Sciatic nerve (tissue), 2 donors: ENCODE results near the gene TRMT44. TPM values are rescaled to one million over a fixed set of nuclear protein-coding genes. Genes with fewer than 3 reads are reported as not detected.
"Not testable (repeated sequence)": the region's sequence is repeated elsewhere in the genome, so short reads cannot be mapped to it uniquely, and the experiment has no call there.

Source experiments
- ATAC-seq: fragments of 200-7000 bp; cut with Tn5 transposase; one replicate; pipeline ENCODE4 v1.9.1; 2020; ENCODE audit warnings: mild to moderate bottlenecking, moderate library complexity
- DNase-seq: peaks from one replicate; pipeline ENCODE4 v3.0.0-alpha.2; 2020; ENCODE audit warnings: low spot score
- intact Hi-C: fragments of 100-400 bp; cut with DNase I; formaldehyde crosslinking; loops from one replicate; pipeline ENCODE4 v1.14.2; 2022
- total RNA-seq: library from RNA; stranded (reverse); fragmentation: NEBNext Ultra II Directional; extraction: Animal tissue kit (Norgen Biotek cat#: 25700); gene quantifications from one replicate; pipeline ENCODE4 v1.2.1, GENCODE V29; 2021
- donor health status: DM: no; HTN: no; CAD: no.
- donor health status: DM: no; HTN: no; CAD: no.

Gene TRMT44
- total RNA-seq, 1 donor from 2014 or later: 28.1 TPM

DNA sequence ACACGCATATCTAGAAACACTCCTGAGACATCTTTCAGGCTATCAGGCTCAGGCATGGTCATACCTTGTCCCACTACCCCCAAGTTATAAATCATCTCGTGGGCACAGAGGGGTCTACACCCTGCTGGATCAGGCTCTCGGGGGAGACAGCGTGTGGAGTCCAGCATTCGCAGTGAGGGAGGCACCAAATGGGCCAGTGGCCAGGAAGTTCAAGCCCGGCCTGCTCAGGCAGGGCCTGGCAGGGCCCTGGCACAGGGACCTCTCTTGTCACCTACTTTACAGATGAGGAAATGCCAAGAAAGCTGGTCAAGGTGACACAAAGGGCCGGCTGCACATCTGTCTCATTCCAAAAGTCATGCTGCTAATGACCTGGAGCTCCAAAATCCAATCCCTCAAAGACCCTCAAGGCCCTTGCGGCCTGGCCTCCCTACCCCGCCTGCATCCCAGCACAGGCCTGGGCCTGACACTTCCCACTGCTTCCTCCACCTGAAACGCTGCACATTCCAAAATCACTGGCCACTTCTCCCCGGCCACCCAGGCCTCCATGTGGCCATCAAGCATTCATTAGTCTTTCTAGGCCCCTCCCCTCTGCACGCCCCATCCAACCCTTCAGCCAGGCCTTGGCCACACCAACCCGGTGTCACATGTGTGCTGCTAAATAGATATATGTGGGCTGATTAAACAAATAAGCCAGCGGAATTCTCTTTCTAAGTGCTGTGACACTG lies 35.6 kb upstream of the TRMT44 start:
- intact Hi-C loops: loop anchor here (5.0 kb wide), 1 partner anchor 1838 kb away; no protein-coding TSS in a partner anchor
- ATAC-seq (no peak), DNase-seq (no peak)

GRCh38 chr4:8405516-8405875 lies 35.1 kb upstream of the TRMT44 start:
- ATAC-seq: no peak
- intact Hi-C loops: loop anchor here (5.0 kb wide), 1 partner anchor 1838 kb away; no protein-coding TSS in a partner anchor

GRCh38 chr4:8406887-8407286 lies 33.7 kb upstream of the TRMT44 start:
- intact Hi-C loops: loop anchor here (5.0 kb wide), 1 partner anchor 1840 kb away; no protein-coding TSS in a partner anchor
- ATAC-seq, DNase-seq: not testable (repeated sequence)

More at GRCh38 chr4:8405516-8405875, 35.1 kb upstream of the TRMT44 start:
- no peak for DNase-seq

- DNase-seq (no peak), ATAC-seq (no peak)
- intact Hi-C loops: loop anchor here (5.0 kb wide), 1 partner anchor 1840 kb away; no protein-coding TSS in a partner anchor
Measured at GRCh38 chr4:8407316-8407715, 33.3 kb upstream of the TRMT44 start.

- DNase-seq: no peak
- intact Hi-C loops: loop anchor here (5.0 kb wide), 1 partner anchor 1840 kb away; no protein-coding TSS in a partner anchor
- ATAC-seq: no peak
Measured at GRCh38 chr4:8407756-8408155, 32.8 kb upstream of the TRMT44 start.

DNA sequence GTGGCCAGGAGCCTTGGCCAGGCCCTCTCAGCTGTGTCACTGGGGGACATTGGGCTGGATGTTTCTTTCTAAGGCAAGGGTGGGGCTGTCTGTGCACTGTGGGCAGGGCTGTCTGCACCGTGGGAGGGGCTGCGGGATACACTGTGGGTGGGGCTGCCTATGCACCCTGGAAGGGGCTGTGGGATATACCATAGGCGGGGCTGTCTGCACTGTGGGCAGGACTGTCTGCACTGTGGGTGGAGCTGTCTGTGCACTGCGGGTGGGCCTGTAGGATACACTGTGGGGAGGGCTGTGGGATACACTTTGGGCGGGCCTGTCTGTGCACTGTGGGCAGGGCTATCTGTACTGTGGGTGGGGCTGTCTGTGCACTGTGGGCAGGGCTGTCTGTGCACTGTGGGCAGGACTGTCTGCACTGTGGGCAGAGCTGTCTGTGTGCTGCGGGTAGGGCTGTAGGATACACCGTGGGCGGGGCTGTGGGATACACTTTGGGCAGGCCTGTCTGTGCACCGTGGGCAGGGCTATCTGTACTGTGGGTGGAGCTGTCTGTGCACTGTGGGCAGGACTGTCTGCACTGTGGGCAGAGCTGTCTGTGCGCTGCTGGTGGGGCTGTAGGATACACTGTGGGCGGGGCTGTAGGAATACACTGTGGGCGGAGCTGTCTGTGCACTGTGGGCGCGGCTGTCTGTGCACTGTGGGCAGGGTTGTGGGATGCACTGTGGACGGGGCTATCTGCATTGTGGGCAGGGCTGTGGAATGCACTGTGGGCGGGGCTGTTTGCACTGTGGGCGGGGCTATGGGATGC lies 31.1 kb upstream of the TRMT44 start:
- peak; percentile 71 for ATAC-seq
- DNase-seq: peak; percentile 74
- intact Hi-C loops: loop anchor here (5.0 kb wide), 1 partner anchor 1842 kb away; no protein-coding TSS in a partner anchor

GRCh38 chr4:8410066-8410625 lies 30.4 kb upstream of the TRMT44 start:
- DNase-seq (no peak), ATAC-seq (no peak)
- intact Hi-C loops: no loop called here

- intact Hi-C loops: no loop called here
- DNase-seq (peak; percentile 77), ATAC-seq (peak; percentile 84)
Measured at GRCh38 chr4:8410641-8411271, 29.8 kb upstream of the TRMT44 start.

DNA sequence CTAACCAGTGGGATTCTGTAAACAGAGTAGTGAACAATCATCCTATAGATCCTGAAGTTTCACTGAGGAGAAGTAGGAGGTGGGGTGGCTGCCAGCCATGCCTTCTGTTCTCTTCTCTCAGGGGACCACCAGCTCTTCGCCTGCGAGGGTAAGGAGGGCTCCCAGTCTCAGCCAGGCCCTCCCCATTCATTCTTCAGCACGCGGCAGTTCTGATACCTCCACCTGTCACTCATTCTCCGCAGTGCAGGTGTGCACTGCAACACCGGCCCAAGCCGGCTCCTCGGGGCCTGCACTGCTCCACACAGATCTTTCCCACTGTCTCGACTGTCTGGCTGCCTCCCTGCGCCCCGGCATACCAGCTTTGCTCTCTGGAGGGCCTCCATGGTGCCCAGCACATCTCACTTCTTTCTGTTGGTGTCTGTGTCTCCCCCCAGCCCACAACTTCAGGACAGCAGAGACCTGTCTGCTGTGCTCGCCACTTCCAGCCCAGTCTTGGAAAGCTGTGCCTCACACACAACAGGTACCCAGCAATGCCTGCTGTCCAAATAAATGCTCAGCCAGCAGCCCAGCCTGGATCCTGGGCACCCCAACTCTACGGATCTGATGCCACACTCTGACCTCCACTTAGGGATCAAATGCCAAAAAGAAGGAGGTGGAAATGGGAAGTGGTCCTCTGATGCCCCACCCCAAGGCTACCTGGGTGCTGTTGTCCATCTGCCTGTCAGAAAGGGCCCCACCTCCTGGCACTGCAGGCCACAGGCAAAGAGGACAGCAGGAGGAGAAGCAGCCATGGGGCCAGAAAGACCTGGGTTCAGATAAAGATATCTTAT lies 29.0 kb upstream of the TRMT44 start:
- intact Hi-C loops: no loop called here
- no peak for DNase-seq

GRCh38 chr4:8412288-8412687 lies 28.3 kb upstream of the TRMT44 start:
- DNase-seq (no peak), ATAC-seq (no peak)
- intact Hi-C loops: no loop called here

More for the DNA sequence above, 29.0 kb upstream of the TRMT44 start:
- no peak for ATAC-seq

- intact Hi-C loops: no loop called here
- no peak for ATAC-seq
- no peak for DNase-seq
Measured at GRCh38 chr4:8414377-8414776, 26.2 kb upstream of the TRMT44 start.

GRCh38 chr4:8417071-8417614 lies 23.4 kb upstream of the TRMT44 start:
- DNase-seq (no peak), ATAC-seq (no peak)
- intact Hi-C loops: no loop called here

- intact Hi-C loops: no loop called here
- ATAC-seq (no peak), DNase-seq (no peak)
Measured at GRCh38 chr4:8419222-8420041, 21.1 kb upstream of the TRMT44 start.

GRCh38 chr4:8420151-8420550 lies 20.4 kb upstream of the TRMT44 start:
- ATAC-seq, DNase-seq, intact Hi-C loops: not testable (repeated sequence)

GRCh38 chr4:8422327-8422726 lies 18.2 kb upstream of the TRMT44 start:
- DNase-seq (no peak), ATAC-seq (no peak)
- intact Hi-C loops: no loop called here

DNA sequence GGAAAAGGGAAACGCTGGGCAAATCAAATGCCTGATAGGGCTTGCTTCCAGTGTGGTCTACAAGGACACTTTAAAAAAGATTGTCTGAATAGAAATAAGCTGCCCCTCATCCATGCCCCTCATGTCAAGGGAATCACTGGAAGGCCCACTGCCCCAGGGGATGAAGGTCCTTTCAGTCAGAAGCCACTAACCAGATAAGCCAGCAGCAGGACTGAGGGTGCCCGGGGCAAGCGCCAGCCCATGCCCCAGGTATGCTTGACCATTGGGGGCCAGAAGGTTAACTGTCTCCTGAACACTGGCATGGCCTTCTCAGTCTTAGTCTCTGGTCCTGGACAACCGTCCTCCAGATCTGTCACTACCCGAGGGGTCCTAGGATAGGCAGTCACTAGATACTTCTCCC lies 17.8 kb upstream of the TRMT44 start:
- intact Hi-C loops: no loop called here
- DNase-seq: no peak
- ATAC-seq: no peak

- intact Hi-C loops: loop anchor here (5.0 kb wide), 1 partner anchor 1565 kb away; no protein-coding TSS in a partner anchor
Measured at GRCh38 chr4:8427262-8427661, 13.3 kb upstream of the TRMT44 start.

More at GRCh38 chr4:8427262-8427661, 13.3 kb upstream of the TRMT44 start:
- DNase-seq (no peak), ATAC-seq (no peak)
